Stimulated activated naive CD8-positive, alpha-beta T cell treated with anti-CD3 and anti-CD28 coated beads, Interleukin-15, Interleukin-2, amounts not matched to agents 100 ng/mL and 50 ng/mL, for 24 hours (primary cell): ENCODE data around the gene ALDH5A1.

ENCODE experiments used
- H3K27ac Mint-ChIP-seq: one replicate; pipeline ENCODE4 v1.8.0; 2021; ENCODE audit warnings: mild to moderate bottlenecking, mixed read lengths
- H3K27me3 Mint-ChIP-seq: one replicate; pipeline ENCODE4 v1.8.0; 2021; ENCODE audit warnings: mixed read lengths
- H3K36me3 Mint-ChIP-seq: one replicate; pipeline ENCODE4 v1.8.0; 2021; ENCODE audit warnings: low read depth, mixed read lengths
- H3K4me1 Mint-ChIP-seq: one replicate; pipeline ENCODE4 v1.8.0; 2021; ENCODE audit warnings: low read depth, mixed read lengths
- H3K4me3 Mint-ChIP-seq: one replicate; pipeline ENCODE4 v1.8.0; 2021; ENCODE audit warnings: mild to moderate bottlenecking, mixed read lengths
- H3K9me3 Mint-ChIP-seq: one replicate; pipeline ENCODE4 v1.8.0; 2021; ENCODE audit warnings: mixed read lengths

ALDH5A1 gene

GRCh38 chr6:24558516-24558915 is 63.7 kb downstream of the ALDH5A1 start:
- Mint-ChIP-seq H3K4me1 (no peaks in the 10 kb centered on the region), H3K27ac (no peak overlapping the region), H3K27me3 (no peaks in the 10 kb centered on the region), H3K9me3 (no peaks in the 10 kb centered on the region), H3K4me3 (no peak overlapping the region), H3K36me3 (no peaks in the 10 kb centered on the region)

- Mint-ChIP-seq H3K4me1 (no peaks in the 10 kb centered on the region), H3K36me3 (no peaks in the 10 kb centered on the region), H3K4me3 (no peak overlapping the region), H3K27ac (no peak overlapping the region), H3K27me3 (no peaks in the 10 kb centered on the region), H3K9me3 (no peaks in the 10 kb centered on the region)
These were observed 69.3 kb downstream of the ALDH5A1 start for GRCh38 chr6:24564081-24564480.

GRCh38 chr6:24565196-24565595 is 70.4 kb downstream of the ALDH5A1 start:
- Mint-ChIP-seq H3K27me3 (no peaks in the 10 kb centered on the region), H3K27ac (no peak overlapping the region), H3K4me1 (no peaks in the 10 kb centered on the region), H3K4me3 (no peak overlapping the region), H3K36me3 (no peaks in the 10 kb centered on the region), H3K9me3 (no peaks in the 10 kb centered on the region)

DNA sequence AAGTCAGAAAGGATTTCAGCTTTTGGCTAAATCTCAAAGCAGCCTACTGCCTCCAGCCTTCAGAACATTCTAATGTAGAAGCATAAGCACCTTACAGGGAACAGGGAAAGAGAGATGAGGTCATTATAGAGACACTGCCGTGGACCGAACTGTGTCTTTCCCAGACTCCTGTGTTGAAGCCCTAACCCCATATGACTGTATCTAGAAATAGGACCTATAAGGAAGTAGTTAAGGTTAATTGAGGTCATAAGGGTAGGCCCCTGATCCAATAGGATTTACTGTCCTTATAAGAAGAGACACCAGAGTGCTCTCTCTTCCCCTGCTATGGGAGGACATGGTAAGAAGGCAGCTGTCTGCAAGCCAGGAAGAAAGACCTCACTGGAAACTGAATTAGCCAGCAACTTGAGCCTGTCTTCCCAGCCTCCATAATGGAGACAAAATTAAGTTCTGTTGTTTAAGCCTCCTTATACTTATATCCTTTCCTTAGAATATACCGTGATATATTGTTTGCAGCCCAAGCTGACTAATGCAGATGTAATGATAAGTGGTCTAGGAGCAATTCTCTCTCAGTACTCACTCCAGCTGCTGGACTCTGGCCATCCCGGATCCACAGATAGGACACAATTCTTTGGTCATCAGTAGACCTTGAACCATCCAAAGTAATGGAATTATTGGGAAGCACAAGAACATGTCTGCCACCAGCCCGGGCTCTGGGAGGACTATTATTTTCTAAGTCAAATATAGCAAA is 71.4 kb downstream of the ALDH5A1 start:
- Mint-ChIP-seq H3K27ac (no peak overlapping the region), H3K9me3 (no peaks in the 10 kb centered on the region), H3K36me3 (no peaks in the 10 kb centered on the region), H3K27me3 (no peaks in the 10 kb centered on the region), H3K4me1 (no peaks in the 10 kb centered on the region), H3K4me3 (no peak overlapping the region)

- Mint-ChIP-seq H3K27ac (no peak overlapping the region), H3K27me3 (no peaks in the 10 kb centered on the region), H3K4me1 (no peaks in the 10 kb centered on the region), H3K4me3 (no peak overlapping the region), H3K36me3 (no peaks in the 10 kb centered on the region), H3K9me3 (no peaks in the 10 kb centered on the region)
These were observed 73.9 kb downstream of the ALDH5A1 start for GRCh38 chr6:24568683-24569082.

DNA sequence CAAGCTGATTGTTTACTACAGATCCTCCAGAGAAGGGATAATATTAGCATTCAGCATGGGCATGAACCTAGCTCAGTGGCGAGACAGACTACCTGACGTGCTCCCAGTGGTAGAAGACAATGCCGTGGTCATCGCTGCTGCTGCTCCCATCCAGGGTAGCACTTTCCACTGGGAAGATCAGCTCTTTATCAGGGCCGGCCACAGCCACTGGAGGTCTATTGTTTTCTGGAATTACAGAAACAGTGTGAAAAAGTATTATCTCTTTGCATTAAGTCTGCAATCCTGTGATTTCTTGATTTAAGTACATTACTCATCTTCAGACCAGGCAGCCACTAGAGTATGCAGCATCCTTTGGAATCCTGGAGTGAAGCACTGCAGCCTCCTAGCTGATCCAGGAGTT is 75.0 kb downstream of the ALDH5A1 start:
- no peaks in the 10 kb centered on the region for H3K27me3 Mint-ChIP-seq
- H3K4me3 Mint-ChIP-seq = no peak overlapping the region
- H3K9me3 Mint-ChIP-seq = no peaks in the 10 kb centered on the region
- H3K36me3 Mint-ChIP-seq = no peaks in the 10 kb centered on the region
- H3K27ac Mint-ChIP-seq = no peak overlapping the region
- no peaks in the 10 kb centered on the region for H3K4me1 Mint-ChIP-seq

GRCh38 chr6:24571361-24571760 is 76.6 kb downstream of the ALDH5A1 start:
- Mint-ChIP-seq H3K9me3 (no peaks in the 10 kb centered on the region), H3K4me1 (no peaks in the 10 kb centered on the region), H3K27ac (no peak overlapping the region), H3K27me3 (no peaks in the 10 kb centered on the region), H3K4me3 (no peak overlapping the region), H3K36me3 (no peaks in the 10 kb centered on the region)

DNA sequence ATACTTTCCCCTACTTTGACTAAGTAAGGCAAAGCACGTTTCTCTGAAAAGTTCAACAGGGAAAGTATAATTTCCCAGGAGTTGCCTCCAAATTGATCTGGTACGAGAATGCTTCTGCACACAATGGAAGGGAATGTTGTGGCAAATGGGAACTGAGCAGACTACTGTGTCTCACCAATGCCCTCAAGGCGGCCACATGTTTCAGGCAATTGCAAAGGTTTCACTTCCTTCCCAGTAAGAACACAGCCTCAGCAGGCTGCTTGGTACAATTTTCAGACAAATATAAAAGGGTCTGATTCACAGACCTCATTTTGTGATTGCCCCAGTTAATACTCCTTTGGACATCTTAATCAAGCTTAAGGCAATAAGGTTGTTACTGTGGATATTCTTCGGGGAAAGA is 80.0 kb downstream of the ALDH5A1 start:
- Mint-ChIP-seq H3K27me3 (no peaks in the 10 kb centered on the region), H3K4me1 (no peaks in the 10 kb centered on the region), H3K9me3 (no peaks in the 10 kb centered on the region), H3K27ac (no peak overlapping the region), H3K4me3 (no peak overlapping the region), H3K36me3 (no peaks in the 10 kb centered on the region)

- Mint-ChIP-seq H3K4me1 (no peaks in the 10 kb centered on the region), H3K4me3 (no peak overlapping the region), H3K27me3 (no peaks in the 10 kb centered on the region), H3K27ac (no peak overlapping the region), H3K36me3 (no peaks in the 10 kb centered on the region), H3K9me3 (no peaks in the 10 kb centered on the region)
These were observed 81.7 kb downstream of the ALDH5A1 start for GRCh38 chr6:24576447-24576846.

DNA sequence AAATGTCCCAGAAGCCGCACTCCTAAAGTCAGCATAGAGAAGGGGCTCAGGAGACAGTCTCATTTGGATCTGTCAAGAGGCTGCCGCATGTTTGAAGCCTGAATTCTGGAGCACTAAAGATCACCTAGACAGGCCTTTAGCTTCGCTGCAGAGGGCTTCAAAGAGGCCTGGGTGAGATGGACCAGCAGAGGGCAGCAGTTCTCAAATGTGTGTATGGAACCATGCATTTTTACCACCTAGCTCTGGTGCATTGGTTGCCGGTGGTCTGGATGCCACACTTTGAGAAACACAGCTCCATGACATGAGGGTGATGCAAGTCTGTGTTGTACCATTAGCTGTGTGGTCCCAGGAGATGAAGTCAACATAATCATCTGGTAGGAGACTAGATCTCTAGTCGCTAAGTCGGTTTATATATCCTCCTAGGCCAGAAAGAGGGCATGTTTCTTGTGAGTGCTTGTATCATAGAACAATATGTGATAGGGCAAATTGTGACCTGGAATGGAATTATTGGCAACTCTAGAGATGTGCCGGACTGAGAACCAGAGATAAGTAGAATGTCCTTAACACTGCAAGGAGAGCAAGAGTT is 86.4 kb downstream of the ALDH5A1 start:
- Mint-ChIP-seq H3K27ac (no peak overlapping the region), H3K4me3 (no peak overlapping the region), H3K4me1 (peaks cover 3% of the 10 kb centered on the region), H3K36me3 (no peaks in the 10 kb centered on the region), H3K9me3 (no peaks in the 10 kb centered on the region), H3K27me3 (peaks cover 3% of the 10 kb centered on the region)

GRCh38 chr6:24583463-24584381 is 89.0 kb downstream of the ALDH5A1 start:
- no peaks in the 10 kb centered on the region for H3K9me3 Mint-ChIP-seq
- H3K27me3 Mint-ChIP-seq = peaks cover 9% of the 10 kb centered on the region

DNA sequence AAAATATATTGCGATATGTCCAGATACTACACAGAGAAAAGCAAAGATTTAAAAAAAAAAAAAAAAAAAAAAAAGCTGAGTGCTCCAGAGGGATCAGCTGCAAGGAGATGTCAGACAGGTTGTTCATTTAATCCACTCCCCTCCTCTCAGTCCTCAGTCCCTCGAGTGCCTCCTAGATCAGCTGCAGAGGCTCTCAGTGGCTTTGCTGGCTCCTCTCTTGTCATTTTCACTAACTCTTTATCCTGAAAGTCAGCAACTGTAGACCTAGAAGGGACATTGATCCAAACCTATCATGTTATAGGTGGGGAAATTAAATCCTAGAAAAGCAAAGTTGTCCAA is 89.6 kb downstream of the ALDH5A1 start:
- Mint-ChIP-seq H3K4me3 (no peak overlapping the region), H3K4me1 (peaks cover 3% of the 10 kb centered on the region), H3K27me3 (peaks cover 9% of the 10 kb centered on the region), H3K36me3 (no peaks in the 10 kb centered on the region), H3K9me3 (no peaks in the 10 kb centered on the region), H3K27ac (no peak overlapping the region)

More at GRCh38 chr6:24583463-24584381, 89.0 kb downstream of the ALDH5A1 start:
- Mint-ChIP-seq H3K27ac (no peak overlapping the region), H3K36me3 (no peaks in the 10 kb centered on the region), H3K4me3 (no peak overlapping the region), H3K4me1 (peaks cover 3% of the 10 kb centered on the region)
